WTC11 (cell line): Measurements from ENCODE around the gene TRIOBP. TPM values are rescaled to one million over a fixed set of nuclear protein-coding genes. Genes with fewer than 3 reads are reported as not detected.

Experiments
- ATAC-seq: fragments of 200-7000 bp; cut with Tn5 transposase; 2 replicates; pipeline ENCODE4 v1.10.0; 2021; ENCODE audit warnings: mild to moderate bottlenecking, moderate library complexity
- CTCF ChIA-PET: fragments of 300-600 bp; sonication (Branson Sonifier 250); formaldehyde crosslinking; loops from one replicate; lab custom pipeline; 2021; ENCODE audit warnings: antibody characterized with exemption; lab: Charles Lee
- POLR2A ChIA-PET: fragments of 350-600 bp; sonication (Branson Sonifier 250); formaldehyde crosslinking; loops from one replicate; lab custom pipeline; 2021; ENCODE audit warnings: antibody characterized with exemption; lab: Charles Lee
- DNase-seq: peaks from one replicate; pipeline ENCODE4 v3.0.0; 2021; ENCODE audit warnings: low spot score
- H3K27ac Mint-ChIP-seq: 2 replicates; pipeline ENCODE4 v1.8.0; 2021; ENCODE audit warnings: mixed read lengths
- H3K27me3 Mint-ChIP-seq: 2 replicates; pipeline ENCODE4 v1.8.0; 2021; ENCODE audit warnings: low read depth, mild to moderate bottlenecking, moderate library complexity, mixed read lengths
- H3K36me3 Mint-ChIP-seq: 2 replicates; pipeline ENCODE4 v1.8.0; 2021; ENCODE audit warnings: mixed read lengths
- H3K4me1 Mint-ChIP-seq: 2 replicates; pipeline ENCODE4 v1.8.0; 2022; ENCODE audit warnings: mixed read lengths
- H3K4me3 Mint-ChIP-seq: 2 replicates; pipeline ENCODE4 v1.8.0; 2021; ENCODE audit warnings: mild to moderate bottlenecking, moderate library complexity, mixed read lengths
- H3K9me3 Mint-ChIP-seq: 2 replicates; pipeline ENCODE4 v1.8.0; 2021; ENCODE audit warnings: mixed read lengths
- ATF1 ChIP-seq: sonication (generic); formaldehyde crosslinking; IDR thresholded peaks from 2 replicates; pipeline ENCODE4 v1.8.1; 2023; ENCODE audit warnings: mild to moderate bottlenecking, moderate library complexity, missing genetic modification reagents
- CBFB ChIP-seq: sonication (generic); formaldehyde crosslinking; IDR thresholded peaks from 2 replicates; pipeline ENCODE4 v1.8.1; 2022; ENCODE audit warnings: mild to moderate bottlenecking, low read depth, missing genetic modification reagents
- CREM ChIP-seq: sonication (generic); formaldehyde crosslinking; IDR thresholded peaks from 2 replicates; pipeline ENCODE4 v1.8.1; 2022; ENCODE audit warnings: mild to moderate bottlenecking, missing genetic modification reagents, moderate library complexity
- EMX1 ChIP-seq: fragments of 250-450 bp; sonication (Bioruptor Pico); IDR thresholded peaks from 2 replicates; pipeline ENCODE4 v1.8.0; 2021; ENCODE audit warnings: mild to moderate bottlenecking
- ETV6 ChIP-seq: sonication (generic); formaldehyde crosslinking; IDR thresholded peaks from 2 replicates; pipeline ENCODE4 v1.8.1; 2022; ENCODE audit warnings: mild to moderate bottlenecking, missing genetic modification reagents
- FOXP1 ChIP-seq: sonication (generic); formaldehyde crosslinking; IDR thresholded peaks from 2 replicates; pipeline ENCODE4 v1.8.0; 2022; ENCODE audit warnings: missing genetic modification reagents, mild to moderate bottlenecking, moderate library complexity, borderline replicate concordance
- KAT7 ChIP-seq: sonication (generic); formaldehyde crosslinking; IDR thresholded peaks from 2 replicates; pipeline ENCODE4 v1.8.1; 2023; ENCODE audit warnings: missing genetic modification reagents, mild to moderate bottlenecking, borderline replicate concordance
- MXD4 ChIP-seq: fragments of 250-450 bp; sonication (Bioruptor Pico); IDR thresholded peaks from 2 replicates; pipeline ENCODE4 v1.8.0; 2021; ENCODE audit warnings: mild to moderate bottlenecking, moderate library complexity, borderline replicate concordance
- NFYB ChIP-seq: sonication (generic); formaldehyde crosslinking; conservative IDR thresholded peaks from 2 replicates; pipeline ENCODE4 v1.8.0; 2022; ENCODE audit warnings: low read depth, missing genetic modification reagents
- NR1H2 ChIP-seq: sonication (generic); formaldehyde crosslinking; IDR thresholded peaks from 2 replicates; pipeline ENCODE4 v1.9.0; 2021; ENCODE audit warnings: mild to moderate bottlenecking, moderate library complexity, missing genetic modification reagents
- PRRX2 ChIP-seq: fragments of 250-450 bp; sonication (Bioruptor Pico); IDR thresholded peaks from 2 replicates; pipeline ENCODE4 v1.8.0; 2021; ENCODE audit warnings: mild to moderate bottlenecking
- SMAD3 ChIP-seq: sonication (generic); formaldehyde crosslinking; IDR thresholded peaks from 2 replicates; pipeline ENCODE4 v1.8.0; 2022; ENCODE audit warnings: missing genetic modification reagents, mild to moderate bottlenecking, borderline replicate concordance
- SP1 ChIP-seq: sonication (generic); formaldehyde crosslinking; conservative IDR thresholded peaks from 2 replicates; pipeline ENCODE4 v1.8.1; 2022; ENCODE audit warnings: missing genetic modification reagents
- TEAD1 ChIP-seq: sonication (generic); formaldehyde crosslinking; IDR thresholded peaks from 2 replicates; pipeline ENCODE4 v1.8.0; 2022; ENCODE audit warnings: mild to moderate bottlenecking, missing genetic modification reagents
- ZNF121 ChIP-seq: sonication (generic); formaldehyde crosslinking; IDR thresholded peaks from 2 replicates; pipeline ENCODE4 v1.8.0; 2023; ENCODE audit warnings: missing genetic modification reagents
- ZNF138 ChIP-seq: sonication (generic); formaldehyde crosslinking; conservative IDR thresholded peaks from 2 replicates; pipeline ENCODE4 v1.8.1; 2022; ENCODE audit warnings: mild to moderate bottlenecking, moderate library complexity, missing genetic modification reagents
- ZNF232 ChIP-seq: sonication (generic); formaldehyde crosslinking; IDR thresholded peaks from 2 replicates; pipeline ENCODE4 v1.8.0; 2022; ENCODE audit warnings: mild to moderate bottlenecking, missing genetic modification reagents
- ZNF263 ChIP-seq: sonication (generic); formaldehyde crosslinking; IDR thresholded peaks from 2 replicates; pipeline ENCODE4 v1.8.1; 2022; ENCODE audit warnings: low read depth, mild to moderate bottlenecking, moderate library complexity, missing genetic modification reagents
- ZNF396 ChIP-seq: fragments of 250-450 bp; sonication (Bioruptor Pico); IDR thresholded peaks from 2 replicates; pipeline ENCODE4 v1.8.0; 2021; ENCODE audit warnings: mild to moderate bottlenecking, moderate library complexity, borderline replicate concordance
- total RNA-seq: library from RNA; stranded (reverse); gene quantifications from 3 replicates; pipeline ENCODE4 v1.2.3, GENCODE V29; 2021
- TF ChIP-seq, protein P1 (sequence below): sonication (generic); formaldehyde crosslinking; IDR thresholded peaks from 2 replicates; pipeline ENCODE4 v1.8.1; 2022; ENCODE audit warnings: low read depth, mild to moderate bottlenecking, moderate library complexity, missing genetic modification reagents, borderline replicate concordance
- TF ChIP-seq, protein P2 (sequence below): sonication (generic); formaldehyde crosslinking; IDR thresholded peaks from 2 replicates; pipeline ENCODE4 v1.8.0; 2022; ENCODE audit warnings: mild to moderate bottlenecking, missing genetic modification reagents
- TF ChIP-seq, protein P3 (sequence below): sonication (generic); formaldehyde crosslinking; IDR thresholded peaks from 2 replicates; pipeline ENCODE4 v1.8.1; 2023; ENCODE audit warnings: mild to moderate bottlenecking, missing genetic modification reagents
- TF ChIP-seq, protein P4 (sequence below): sonication (generic); formaldehyde crosslinking; IDR thresholded peaks from 2 replicates; pipeline ENCODE4 v1.8.1; 2022; ENCODE audit warnings: missing genetic modification reagents, borderline replicate concordance
- TF ChIP-seq, protein P5 (sequence below): sonication (generic); formaldehyde crosslinking; IDR thresholded peaks from 2 replicates; pipeline ENCODE4 v1.8.0; 2023; ENCODE audit warnings: mild to moderate bottlenecking, missing genetic modification reagents

Gene TRIOBP
- total RNA-seq, 1 experiment from 2014 or later, result 54.0 TPM

DNA sequence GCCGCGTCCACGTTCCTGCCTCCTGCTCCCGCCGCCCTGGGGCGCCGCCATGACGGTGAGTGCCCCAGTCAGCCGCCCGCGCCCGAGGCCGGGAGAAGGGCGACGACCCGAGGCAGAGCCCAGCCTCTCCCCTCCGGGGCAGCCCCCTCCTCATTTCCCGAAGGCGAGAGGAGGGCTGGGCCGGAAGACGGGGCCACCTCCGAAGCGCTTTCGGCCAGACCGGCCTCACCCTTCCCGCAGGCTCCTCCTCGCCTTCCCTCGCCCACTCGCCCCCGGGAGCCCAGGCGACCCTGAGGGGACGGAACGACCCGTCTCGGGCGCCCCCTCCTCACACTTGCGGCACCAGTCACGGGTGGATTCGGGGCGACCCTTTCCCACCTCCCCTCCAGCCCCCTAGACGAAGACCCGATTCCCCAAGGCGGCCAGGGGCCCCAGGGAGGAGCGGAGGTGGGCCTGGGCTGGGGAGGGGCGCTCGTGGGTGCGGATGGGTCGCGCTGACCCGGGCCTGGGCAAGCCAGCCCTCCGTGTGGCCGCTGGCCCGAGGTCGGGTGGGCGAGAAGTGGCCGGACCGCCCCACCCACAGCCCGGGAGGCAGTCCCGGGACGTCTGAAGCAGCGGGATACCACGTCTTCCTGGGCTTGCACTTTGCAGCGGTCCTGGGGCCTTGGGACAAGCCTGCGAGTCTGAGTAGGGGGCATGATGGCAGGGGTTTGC is 49.7 kb downstream of the TRIOBP start (continued):
- TF ChIP-seq, protein P1, sequence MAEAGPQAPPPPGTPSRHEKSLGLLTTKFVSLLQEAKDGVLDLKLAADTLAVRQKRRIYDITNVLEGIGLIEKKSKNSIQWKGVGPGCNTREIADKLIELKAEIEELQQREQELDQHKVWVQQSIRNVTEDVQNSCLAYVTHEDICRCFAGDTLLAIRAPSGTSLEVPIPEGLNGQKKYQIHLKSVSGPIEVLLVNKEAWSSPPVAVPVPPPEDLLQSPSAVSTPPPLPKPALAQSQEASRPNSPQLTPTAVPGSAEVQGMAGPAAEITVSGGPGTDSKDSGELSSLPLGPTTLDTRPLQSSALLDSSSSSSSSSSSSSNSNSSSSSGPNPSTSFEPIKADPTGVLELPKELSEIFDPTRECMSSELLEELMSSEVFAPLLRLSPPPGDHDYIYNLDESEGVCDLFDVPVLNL (CRISPR knock-in tag), result no peak
- TF ChIP-seq TEAD1 (CRISPR knock-in tag) (no peak), ZNF263 (CRISPR knock-in tag) (no peak), ZNF138 (CRISPR knock-in tag) (no peak), FOXP1 (CRISPR knock-in tag) (peak; percentile 44; the same call in 1 of the 2 replicates), KAT7 (CRISPR knock-in tag) (no peak; the same call in 1 of the 2 replicates), ETV6 (peak; percentile 40; the same call in 1 of the 2 replicates), CBFB (no peak)

DNA sequence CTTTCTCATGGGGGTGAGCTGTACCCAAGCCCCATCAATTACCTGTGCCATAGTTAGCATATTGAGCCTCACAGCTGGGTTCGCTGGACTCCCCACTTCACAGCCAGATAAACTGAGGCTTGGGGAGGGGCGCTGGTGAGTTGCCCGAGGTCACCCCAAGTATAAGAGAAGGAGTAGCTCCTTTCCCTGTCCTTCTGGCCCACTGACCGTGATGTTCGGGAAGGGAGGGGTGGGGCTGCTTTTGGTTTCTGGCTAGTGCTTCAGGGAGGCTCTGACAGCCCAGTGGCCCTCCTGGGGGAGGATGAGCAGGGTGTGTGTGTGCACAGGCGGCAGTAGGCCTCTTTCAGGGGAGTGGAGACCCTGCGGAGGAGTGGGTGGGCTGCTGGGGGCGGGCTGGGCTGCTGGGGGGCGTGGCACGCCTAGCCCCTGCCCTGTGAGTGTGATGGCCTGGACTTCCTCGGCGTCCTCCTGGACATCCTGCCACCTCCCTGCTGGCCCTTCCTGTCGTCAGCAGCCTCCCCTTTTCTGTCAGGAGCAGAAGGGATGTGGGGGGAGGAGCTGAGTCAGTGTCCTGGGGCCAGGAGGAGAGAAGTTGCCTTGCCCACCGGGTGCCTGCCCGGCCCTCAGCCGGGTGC is 50.3 kb downstream of the TRIOBP start:
- no peaks in the 10 kb centered on the region for H3K9me3 Mint-ChIP-seq
- peaks cover 41% of the 10 kb centered on the region for H3K27me3 Mint-ChIP-seq
- H3K27ac Mint-ChIP-seq, result no peak overlapping the region
- TF ChIP-seq NR1H2 (CRISPR knock-in tag) (no peak), ATF1 (CRISPR knock-in tag) (no peak), MXD4 (CRISPR knock-in tag) (no peak), ZNF396 (CRISPR knock-in tag) (no peak), EMX1 (CRISPR knock-in tag) (no peak), CREM (CRISPR knock-in tag) (no peak), SMAD3 (CRISPR knock-in tag) (no peak), ZNF232 (CRISPR knock-in tag) (no peak), PRRX2 (no peak), ZNF121 (CRISPR knock-in tag) (no peak), NFYB (CRISPR knock-in tag) (no peak), SP1 (CRISPR knock-in tag) (no peak)
- TF ChIP-seq, protein P2, sequence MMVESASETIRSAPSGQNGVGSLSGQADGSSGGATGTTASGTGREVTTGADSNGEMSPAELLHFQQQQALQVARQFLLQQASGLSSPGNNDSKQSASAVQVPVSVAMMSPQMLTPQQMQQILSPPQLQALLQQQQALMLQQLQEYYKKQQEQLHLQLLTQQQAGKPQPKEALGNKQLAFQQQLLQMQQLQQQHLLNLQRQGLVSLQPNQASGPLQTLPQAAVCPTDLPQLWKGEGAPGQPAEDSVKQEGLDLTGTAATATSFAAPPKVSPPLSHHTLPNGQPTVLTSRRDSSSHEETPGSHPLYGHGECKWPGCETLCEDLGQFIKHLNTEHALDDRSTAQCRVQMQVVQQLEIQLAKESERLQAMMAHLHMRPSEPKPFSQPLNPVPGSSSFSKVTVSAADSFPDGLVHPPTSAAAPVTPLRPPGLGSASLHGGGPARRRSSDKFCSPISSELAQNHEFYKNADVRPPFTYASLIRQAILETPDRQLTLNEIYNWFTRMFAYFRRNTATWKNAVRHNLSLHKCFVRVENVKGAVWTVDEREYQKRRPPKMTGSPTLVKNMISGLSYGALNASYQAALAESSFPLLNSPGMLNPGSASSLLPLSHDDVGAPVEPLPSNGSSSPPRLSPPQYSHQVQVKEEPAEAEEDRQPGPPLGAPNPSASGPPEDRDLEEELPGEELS (CRISPR knock-in tag), result no peak
- TF ChIP-seq, protein P3, sequence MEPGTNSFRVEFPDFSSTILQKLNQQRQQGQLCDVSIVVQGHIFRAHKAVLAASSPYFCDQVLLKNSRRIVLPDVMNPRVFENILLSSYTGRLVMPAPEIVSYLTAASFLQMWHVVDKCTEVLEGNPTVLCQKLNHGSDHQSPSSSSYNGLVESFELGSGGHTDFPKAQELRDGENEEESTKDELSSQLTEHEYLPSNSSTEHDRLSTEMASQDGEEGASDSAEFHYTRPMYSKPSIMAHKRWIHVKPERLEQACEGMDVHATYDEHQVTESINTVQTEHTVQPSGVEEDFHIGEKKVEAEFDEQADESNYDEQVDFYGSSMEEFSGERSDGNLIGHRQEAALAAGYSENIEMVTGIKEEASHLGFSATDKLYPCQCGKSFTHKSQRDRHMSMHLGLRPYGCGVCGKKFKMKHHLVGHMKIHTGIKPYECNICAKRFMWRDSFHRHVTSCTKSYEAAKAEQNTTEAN (CRISPR knock-in tag), result no peak
- TF ChIP-seq, protein P4, sequence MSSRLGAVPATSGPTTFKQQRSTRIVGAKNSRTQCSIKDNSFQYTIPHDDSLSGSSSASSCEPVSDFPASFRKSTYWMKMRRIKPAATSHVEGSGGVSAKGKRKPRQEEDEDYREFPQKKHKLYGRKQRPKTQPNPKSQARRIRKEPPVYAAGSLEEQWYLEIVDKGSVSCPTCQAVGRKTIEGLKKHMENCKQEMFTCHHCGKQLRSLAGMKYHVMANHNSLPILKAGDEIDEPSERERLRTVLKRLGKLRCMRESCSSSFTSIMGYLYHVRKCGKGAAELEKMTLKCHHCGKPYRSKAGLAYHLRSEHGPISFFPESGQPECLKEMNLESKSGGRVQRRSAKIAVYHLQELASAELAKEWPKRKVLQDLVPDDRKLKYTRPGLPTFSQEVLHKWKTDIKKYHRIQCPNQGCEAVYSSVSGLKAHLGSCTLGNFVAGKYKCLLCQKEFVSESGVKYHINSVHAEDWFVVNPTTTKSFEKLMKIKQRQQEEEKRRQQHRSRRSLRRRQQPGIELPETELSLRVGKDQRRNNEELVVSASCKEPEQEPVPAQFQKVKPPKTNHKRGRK, result no peak
- TF ChIP-seq, protein P5, sequence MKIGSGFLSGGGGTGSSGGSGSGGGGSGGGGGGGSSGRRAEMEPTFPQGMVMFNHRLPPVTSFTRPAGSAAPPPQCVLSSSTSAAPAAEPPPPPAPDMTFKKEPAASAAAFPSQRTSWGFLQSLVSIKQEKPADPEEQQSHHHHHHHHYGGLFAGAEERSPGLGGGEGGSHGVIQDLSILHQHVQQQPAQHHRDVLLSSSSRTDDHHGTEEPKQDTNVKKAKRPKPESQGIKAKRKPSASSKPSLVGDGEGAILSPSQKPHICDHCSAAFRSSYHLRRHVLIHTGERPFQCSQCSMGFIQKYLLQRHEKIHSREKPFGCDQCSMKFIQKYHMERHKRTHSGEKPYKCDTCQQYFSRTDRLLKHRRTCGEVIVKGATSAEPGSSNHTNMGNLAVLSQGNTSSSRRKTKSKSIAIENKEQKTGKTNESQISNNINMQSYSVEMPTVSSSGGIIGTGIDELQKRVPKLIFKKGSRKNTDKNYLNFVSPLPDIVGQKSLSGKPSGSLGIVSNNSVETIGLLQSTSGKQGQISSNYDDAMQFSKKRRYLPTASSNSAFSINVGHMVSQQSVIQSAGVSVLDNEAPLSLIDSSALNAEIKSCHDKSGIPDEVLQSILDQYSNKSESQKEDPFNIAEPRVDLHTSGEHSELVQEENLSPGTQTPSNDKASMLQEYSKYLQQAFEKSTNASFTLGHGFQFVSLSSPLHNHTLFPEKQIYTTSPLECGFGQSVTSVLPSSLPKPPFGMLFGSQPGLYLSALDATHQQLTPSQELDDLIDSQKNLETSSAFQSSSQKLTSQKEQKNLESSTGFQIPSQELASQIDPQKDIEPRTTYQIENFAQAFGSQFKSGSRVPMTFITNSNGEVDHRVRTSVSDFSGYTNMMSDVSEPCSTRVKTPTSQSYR (CRISPR knock-in tag), result no peak
- peak overlapping the region; percentile 78 for H3K4me3 Mint-ChIP-seq
- CTCF ChIA-PET, result interaction anchor here (0.9 to 4.5 kb wide), 4 partner anchors 35 to 140 kb away, joined by 3 to 24 read pairs (median 4); no protein-coding TSS in a partner anchor
- ATAC-seq, result no peak
- no peak for DNase-seq
- POLR2A ChIA-PET, result interaction anchor here (1.2 kb wide), 1 partner anchor 13 kb away, joined by 4 read pairs; no protein-coding TSS in a partner anchor
- H3K36me3 Mint-ChIP-seq, result no peaks in the 10 kb centered on the region; the same call in 1 of the 2 replicates
- peaks cover 18% of the 10 kb centered on the region for H3K4me1 Mint-ChIP-seq
